Activated naive CD8-positive, alpha-beta T cell (primary cell): ENCODE results near the gene CCSAP.

ENCODE experiments used
- H3K27ac Mint-ChIP-seq: one replicate; pipeline ENCODE4 v1.8.0; 2021; ENCODE audit warnings: mixed read lengths
- H3K27me3 Mint-ChIP-seq: one replicate; pipeline ENCODE4 v1.8.0; 2021; ENCODE audit warnings: mixed read lengths
- H3K36me3 Mint-ChIP-seq: one replicate; pipeline ENCODE4 v1.8.0; 2021; ENCODE audit warnings: mixed read lengths
- H3K4me1 Mint-ChIP-seq: one replicate; pipeline ENCODE4 v1.8.0; 2021; ENCODE audit warnings: low read depth, mixed read lengths
- H3K4me3 Mint-ChIP-seq: one replicate; pipeline ENCODE4 v1.8.0; 2021; ENCODE audit warnings: mild to moderate bottlenecking, mixed read lengths
- H3K9me3 Mint-ChIP-seq: one replicate; pipeline ENCODE4 v1.8.0; 2021; ENCODE audit warnings: low read depth, mixed read lengths

CCSAP gene

DNA sequence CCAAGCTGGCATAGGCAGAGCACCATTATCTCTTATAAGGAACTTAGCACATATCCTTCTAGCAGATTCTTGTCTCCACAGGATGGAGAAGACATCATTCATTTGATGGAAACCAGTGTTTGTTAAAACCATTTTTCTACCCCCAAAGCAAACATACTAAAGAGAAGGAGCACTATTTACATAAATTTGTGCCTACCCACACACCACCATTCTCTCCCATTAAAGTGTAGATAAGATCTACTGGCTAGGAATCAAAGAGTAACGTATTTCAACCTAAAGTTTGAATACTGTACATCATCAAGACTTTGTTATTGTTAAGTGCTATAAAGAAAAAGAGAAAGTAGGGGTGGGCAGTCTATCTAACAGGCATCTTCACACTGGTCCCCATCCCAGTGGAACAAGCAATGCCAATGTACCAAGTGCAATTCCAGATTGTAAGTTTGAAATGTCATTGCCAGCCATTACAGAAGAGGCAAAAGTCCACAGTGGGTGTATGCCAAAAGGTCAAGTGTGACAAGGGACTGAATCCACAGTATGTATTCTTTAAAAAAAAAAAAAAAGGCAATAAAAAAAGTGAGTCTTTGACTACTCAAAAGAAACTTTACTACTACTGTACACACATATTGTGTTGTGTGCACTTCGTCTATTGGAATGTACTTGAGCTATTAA is 18.8 kb downstream of the CCSAP start:
- no peaks in the 10 kb centered on the region for H3K27me3 Mint-ChIP-seq
- peaks cover 14% of the 10 kb centered on the region for H3K36me3 Mint-ChIP-seq
- H3K4me3 Mint-ChIP-seq = no peak overlapping the region
- no peaks in the 10 kb centered on the region for H3K9me3 Mint-ChIP-seq
- H3K4me1 Mint-ChIP-seq = peaks cover 12% of the 10 kb centered on the region
- H3K27ac Mint-ChIP-seq = no peak overlapping the region

DNA sequence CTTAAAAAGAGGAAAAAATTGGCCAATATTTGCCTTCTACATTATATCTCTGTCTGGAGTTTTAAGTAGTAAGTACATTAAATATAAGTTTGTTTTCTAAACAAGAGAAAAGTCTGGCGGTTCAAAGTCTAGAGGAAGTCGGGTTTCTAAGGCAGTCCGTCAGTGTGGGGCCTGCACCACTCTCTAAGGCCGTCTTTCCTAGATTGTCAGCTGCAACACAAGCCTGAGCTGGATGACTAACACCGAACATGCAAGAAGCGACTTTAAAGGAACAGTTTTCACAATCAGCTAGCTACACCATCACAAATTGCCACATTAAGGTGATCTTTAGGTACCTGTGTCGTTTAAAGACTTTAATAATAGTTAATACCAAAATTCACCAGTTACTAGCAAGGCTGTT is 19.6 kb downstream of the CCSAP start:
- Mint-ChIP-seq H3K36me3 (peaks cover 16% of the 10 kb centered on the region), H3K4me1 (peaks cover 12% of the 10 kb centered on the region), H3K4me3 (no peak overlapping the region)

DNA sequence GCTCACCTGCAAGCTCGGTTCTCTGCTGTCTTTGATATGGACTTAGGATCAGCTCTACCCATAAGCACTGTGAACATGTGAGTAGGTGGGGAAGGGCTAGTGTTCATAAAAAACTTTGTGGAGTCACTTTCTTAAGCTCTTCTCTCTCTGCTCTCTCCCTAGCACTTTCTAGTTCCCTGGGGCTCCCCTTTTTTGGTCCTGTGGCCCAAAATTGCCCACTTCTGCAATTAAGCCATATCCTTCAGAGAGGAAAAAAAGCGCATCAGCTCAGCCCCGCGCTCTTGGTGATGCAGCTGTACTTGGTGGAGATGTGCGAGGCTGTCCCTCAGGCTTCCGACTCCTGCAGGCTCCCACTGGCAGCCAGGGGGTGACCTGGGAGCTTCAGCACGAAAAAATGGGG is 23.4 kb downstream of the CCSAP start:
- Mint-ChIP-seq H3K27ac (no peak overlapping the region), H3K27me3 (no peaks in the 10 kb centered on the region), H3K36me3 (peaks cover 10% of the 10 kb centered on the region), H3K4me3 (no peak overlapping the region), H3K9me3 (no peaks in the 10 kb centered on the region), H3K4me1 (no peaks in the 10 kb centered on the region)

More for the DNA sequence above, 19.6 kb downstream of the CCSAP start:
- Mint-ChIP-seq H3K27ac (no peak overlapping the region), H3K9me3 (no peaks in the 10 kb centered on the region), H3K27me3 (no peaks in the 10 kb centered on the region)

DNA sequence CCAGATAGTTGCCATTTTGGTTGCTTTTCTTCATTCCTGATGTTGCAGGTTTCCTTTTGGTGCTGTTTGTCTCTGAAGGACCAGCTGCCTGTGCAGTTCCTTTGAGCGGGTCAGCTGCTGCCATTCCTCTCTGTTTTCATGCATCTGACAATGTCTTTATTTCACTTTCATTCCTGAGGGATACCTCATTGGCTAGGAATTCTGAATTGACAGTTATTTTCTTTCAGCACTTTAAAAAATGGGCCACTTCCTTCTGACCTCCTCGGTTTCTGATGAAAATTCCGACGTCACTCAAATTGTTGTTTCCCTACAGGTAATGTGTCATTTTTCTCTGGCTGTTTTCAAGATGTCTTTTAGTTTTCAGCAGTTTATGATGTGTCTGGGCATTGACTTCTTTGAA is 24.8 kb downstream of the CCSAP start:
- H3K4me3 Mint-ChIP-seq = no peak overlapping the region
- no peaks in the 10 kb centered on the region for H3K4me1 Mint-ChIP-seq
- peaks cover 7% of the 10 kb centered on the region for H3K36me3 Mint-ChIP-seq
- H3K9me3 Mint-ChIP-seq = no peaks in the 10 kb centered on the region
- H3K27ac Mint-ChIP-seq = no peak overlapping the region
- H3K27me3 Mint-ChIP-seq = no peaks in the 10 kb centered on the region

DNA sequence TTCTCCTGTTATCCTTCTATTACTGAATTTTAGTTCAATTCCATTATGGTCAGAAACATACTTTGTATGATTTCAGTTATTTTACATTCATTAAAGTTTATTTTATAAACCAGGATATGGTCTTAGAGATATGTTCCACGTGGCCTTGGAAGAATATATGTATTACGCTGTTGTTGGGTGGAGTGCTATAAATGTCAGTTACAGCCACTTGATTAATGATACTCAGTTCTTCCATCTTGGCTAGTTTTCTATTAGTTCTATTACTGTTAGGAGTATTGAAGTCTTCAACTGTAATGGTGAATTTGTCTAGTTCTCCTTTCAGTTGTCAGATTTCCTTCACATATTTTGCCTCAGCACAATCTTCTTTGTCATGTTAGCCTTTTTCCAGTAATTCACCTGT is 26.7 kb downstream of the CCSAP start:
- no peaks in the 10 kb centered on the region for H3K9me3 Mint-ChIP-seq
- H3K4me1 Mint-ChIP-seq = no peaks in the 10 kb centered on the region
- no peaks in the 10 kb centered on the region for H3K27me3 Mint-ChIP-seq
- H3K36me3 Mint-ChIP-seq = peaks cover 11% of the 10 kb centered on the region
- H3K27ac Mint-ChIP-seq = no peak overlapping the region
- H3K4me3 Mint-ChIP-seq = no peak overlapping the region

DNA sequence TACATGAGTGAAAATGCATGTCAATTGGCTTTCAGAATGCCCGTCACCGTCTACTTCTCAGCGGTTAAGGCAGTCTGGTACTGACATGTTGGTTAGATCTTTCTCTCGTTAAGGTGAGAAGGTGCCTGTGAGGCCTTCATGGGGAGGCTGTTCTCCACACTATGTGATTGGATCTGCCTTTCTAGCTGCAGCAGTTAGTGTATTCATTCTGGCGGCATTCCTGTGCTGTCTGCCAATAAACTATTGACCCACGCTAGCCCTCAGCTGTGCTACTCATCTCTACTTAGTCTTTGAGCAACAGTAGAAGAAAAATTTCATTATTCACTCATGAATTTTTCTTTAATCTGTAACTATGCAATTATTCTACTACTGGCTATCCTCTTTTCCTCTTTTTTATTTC is 32.0 kb downstream of the CCSAP start:
- peaks cover 2% of the 10 kb centered on the region for H3K4me1 Mint-ChIP-seq
- H3K36me3 Mint-ChIP-seq = peaks cover 14% of the 10 kb centered on the region
- H3K4me3 Mint-ChIP-seq = no peak overlapping the region
- no peaks in the 10 kb centered on the region for H3K9me3 Mint-ChIP-seq
- no peak overlapping the region for H3K27ac Mint-ChIP-seq
- no peaks in the 10 kb centered on the region for H3K27me3 Mint-ChIP-seq

DNA sequence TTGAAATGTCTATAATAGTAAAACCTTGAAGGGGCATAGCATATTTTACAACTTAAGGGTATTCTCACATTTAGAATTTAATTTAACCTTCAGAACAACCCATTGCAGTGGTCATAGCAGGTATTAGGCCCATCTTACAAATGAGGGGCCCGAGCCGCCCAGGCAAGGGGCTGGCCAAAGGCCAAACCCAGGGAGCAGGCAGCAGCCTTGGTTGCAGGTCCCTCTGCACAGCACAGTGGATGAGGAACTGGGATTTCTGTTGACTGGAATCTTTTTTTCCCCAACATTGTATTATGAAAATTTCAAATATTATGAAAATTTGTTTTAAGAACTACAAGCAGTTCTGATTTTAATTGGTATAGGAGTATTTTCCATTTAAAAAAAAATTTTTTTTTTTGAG is 33.2 kb downstream of the CCSAP start:
- Mint-ChIP-seq H3K4me3 (no peak overlapping the region), H3K27me3 (no peaks in the 10 kb centered on the region), H3K36me3 (peaks cover 13% of the 10 kb centered on the region), H3K4me1 (peaks cover 2% of the 10 kb centered on the region), H3K27ac (no peak overlapping the region), H3K9me3 (no peaks in the 10 kb centered on the region)

DNA sequence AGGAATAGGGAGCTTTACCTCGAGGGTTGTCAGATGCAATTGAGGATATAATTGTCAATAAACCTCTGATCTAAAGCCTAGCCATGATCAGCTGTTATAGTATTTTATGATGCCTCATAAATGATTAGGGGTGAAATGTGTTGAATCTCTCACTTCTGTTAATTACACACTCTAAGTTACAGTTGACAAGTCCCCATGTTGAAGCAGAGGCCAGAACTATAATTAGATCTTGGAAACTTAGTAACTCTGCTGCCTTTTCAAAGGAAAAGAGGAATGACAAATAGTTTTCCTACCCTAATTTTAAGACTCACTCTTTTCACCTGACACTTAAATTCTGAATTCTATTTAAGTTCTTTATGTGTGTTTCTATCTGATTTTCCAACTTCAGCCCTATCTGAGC is 33.8 kb downstream of the CCSAP start:
- no peaks in the 10 kb centered on the region for H3K27me3 Mint-ChIP-seq
- peaks cover 2% of the 10 kb centered on the region for H3K4me1 Mint-ChIP-seq
- peaks cover 15% of the 10 kb centered on the region for H3K36me3 Mint-ChIP-seq
- H3K9me3 Mint-ChIP-seq = no peaks in the 10 kb centered on the region
- no peak overlapping the region for H3K27ac Mint-ChIP-seq
- H3K4me3 Mint-ChIP-seq = no peak overlapping the region

DNA sequence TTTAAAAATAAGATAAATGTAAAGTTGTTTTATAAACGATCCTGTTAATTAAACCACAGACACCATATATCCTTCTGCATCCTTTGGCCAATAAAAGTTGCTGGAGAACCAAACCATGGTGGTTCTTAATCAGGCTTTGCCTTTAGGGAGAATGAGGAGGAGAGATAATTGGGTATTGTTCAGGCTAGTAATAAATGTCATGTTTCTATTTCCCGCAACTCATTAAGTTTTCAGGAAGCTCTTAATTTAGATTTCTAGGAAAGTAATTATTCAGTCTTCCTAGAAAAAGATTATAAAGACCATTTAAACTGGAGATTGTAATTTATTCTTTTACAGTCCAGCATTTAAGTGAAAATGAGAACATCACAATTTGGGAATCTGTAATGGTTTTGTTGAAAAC is 37.5 kb downstream of the CCSAP start:
- Mint-ChIP-seq H3K4me1 (peaks cover 4% of the 10 kb centered on the region), H3K36me3 (peaks cover 10% of the 10 kb centered on the region), H3K9me3 (no peaks in the 10 kb centered on the region)

DNA sequence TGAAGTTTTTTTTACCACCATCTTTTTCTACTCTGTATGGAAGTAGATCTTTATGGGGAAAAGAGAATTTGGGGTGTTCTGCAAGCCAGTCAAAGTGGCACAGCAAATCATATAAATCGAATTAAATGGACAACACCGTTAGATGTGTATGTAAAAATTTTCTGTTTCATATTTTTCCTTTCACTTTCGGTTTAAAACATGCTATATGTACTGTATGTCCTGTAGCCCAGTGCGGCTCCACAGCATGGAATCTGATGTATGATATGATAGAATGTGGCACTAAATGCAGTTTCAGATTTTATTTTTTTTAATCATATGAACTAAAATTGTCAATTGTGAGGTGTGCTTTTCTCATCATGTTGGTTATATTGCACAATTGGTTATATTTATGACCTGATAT is 39.0 kb downstream of the CCSAP start:
- H3K4me1 Mint-ChIP-seq = peaks cover 4% of the 10 kb centered on the region
- no peaks in the 10 kb centered on the region for H3K9me3 Mint-ChIP-seq
- no peak overlapping the region for H3K27ac Mint-ChIP-seq
- no peaks in the 10 kb centered on the region for H3K27me3 Mint-ChIP-seq
- H3K4me3 Mint-ChIP-seq = no peak overlapping the region
- H3K36me3 Mint-ChIP-seq = peaks cover 10% of the 10 kb centered on the region

More for the DNA sequence above, 37.5 kb downstream of the CCSAP start:
- H3K27me3 Mint-ChIP-seq = no peaks in the 10 kb centered on the region
- no peak overlapping the region for H3K4me3 Mint-ChIP-seq
- H3K27ac Mint-ChIP-seq = no peak overlapping the region

DNA sequence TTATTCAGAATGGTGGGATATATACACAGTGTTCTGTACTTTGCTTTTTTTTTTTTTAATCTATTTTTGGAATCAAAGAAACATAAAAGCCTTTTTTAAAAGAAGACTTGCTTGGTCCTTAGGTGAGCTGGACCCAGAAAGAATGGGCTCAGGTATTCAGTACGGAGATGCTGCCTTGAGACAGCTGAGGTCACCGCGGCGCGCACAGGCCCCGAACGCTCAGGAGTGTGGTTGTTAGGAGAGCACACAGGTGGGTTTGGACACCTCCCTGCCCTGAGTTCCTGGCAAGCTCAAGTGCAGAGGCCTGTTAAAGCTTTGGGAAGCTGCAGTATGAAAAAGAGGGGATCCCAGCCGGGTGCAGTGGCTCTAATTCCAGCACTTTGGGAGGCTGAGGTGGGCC is 40.1 kb downstream of the CCSAP start:
- Mint-ChIP-seq H3K9me3 (no peaks in the 10 kb centered on the region), H3K4me1 (peaks cover 4% of the 10 kb centered on the region), H3K27me3 (no peaks in the 10 kb centered on the region), H3K4me3 (no peak overlapping the region), H3K27ac (no peak overlapping the region), H3K36me3 (peaks cover 9% of the 10 kb centered on the region)

DNA sequence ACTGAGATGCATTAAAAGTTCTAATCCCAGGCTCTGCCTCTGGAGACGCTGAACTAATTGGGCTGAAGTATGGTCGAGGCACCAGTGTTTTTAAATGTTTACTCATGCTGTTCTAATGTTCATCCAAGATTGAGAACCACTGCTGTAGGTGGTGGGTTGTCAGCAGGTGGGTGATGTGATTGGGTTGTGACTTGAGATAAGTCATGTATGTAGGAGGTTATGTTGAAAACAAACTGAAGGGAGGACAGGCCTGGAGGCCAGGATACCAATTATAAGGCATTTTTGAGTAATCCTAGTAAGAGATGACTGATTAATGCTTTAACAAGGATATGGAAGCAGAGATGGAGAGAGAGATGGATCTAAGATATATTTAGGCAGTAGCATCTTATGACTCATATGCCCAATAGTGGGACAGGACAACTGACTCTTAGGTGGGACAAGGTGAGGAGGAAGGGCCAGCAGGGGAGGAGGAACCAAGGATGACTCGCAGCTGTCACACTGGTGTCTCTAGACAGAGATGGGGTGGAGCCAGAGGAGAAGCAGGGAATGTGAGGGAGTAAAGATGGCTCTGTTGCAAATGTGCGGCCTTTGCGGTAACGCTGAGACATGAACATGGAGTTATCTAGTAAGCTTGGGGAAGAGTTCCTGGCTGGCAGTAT is 42.6 kb downstream of the CCSAP start:
- H3K27me3 Mint-ChIP-seq = no peaks in the 10 kb centered on the region
- no peak overlapping the region for H3K4me3 Mint-ChIP-seq
- no peak overlapping the region for H3K27ac Mint-ChIP-seq
- H3K4me1 Mint-ChIP-seq = peaks cover 2% of the 10 kb centered on the region
- no peaks in the 10 kb centered on the region for H3K9me3 Mint-ChIP-seq
- peaks cover 8% of the 10 kb centered on the region for H3K36me3 Mint-ChIP-seq

DNA sequence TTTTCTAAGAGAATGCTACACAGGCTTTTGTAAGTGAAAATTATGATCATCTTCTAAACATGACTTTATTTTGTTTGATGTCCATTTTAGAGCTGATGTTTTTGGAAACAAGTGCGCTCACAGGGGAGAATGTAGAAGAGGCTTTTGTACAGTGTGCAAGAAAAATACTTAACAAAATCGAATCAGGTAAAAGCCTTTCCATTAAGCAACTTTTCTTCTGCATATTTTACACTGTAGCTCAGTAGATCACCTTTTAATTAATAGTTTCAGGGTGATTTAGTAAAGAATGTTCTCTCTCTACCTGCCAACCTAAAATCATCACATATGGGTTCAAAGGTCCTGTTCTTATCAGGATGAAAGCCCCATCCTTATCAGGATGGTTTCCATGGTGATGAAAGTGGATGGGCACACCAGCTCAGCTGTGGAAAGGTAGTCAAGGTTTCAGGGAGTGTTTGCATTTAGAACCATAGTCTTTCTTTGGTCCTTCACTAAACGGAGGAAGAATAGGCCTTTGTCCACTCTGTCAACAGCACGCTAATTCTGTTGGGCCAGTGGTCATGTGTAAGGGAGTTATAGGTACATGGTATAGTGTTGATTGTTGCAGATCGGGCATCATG is 43.9 kb downstream of the CCSAP start:
- H3K27ac Mint-ChIP-seq = no peak overlapping the region
- no peak overlapping the region for H3K4me3 Mint-ChIP-seq

DNA sequence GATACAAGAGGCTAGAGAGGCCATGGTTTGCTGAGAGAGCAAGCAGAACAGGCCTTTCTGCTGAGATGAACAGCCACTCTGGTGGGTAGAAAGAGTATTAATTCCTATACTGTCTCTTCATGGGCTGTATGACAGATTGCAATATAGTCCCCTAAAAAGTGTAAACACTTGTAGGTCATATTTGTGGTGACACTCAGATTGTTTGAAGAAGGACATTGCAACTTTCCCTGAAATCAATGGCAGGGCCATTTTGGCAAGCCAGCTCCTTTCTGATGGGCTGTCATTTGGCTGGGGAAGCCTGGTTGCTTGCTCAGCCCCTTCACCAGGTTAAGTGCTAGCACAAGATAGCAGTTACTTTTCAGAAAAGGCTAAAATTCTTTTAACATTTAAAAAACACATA is 44.4 kb downstream of the CCSAP start:
- Mint-ChIP-seq H3K27me3 (no peaks in the 10 kb centered on the region), H3K4me1 (peaks cover under 1% of the 10 kb centered on the region), H3K27ac (no peak overlapping the region), H3K4me3 (no peak overlapping the region), H3K36me3 (peaks cover 7% of the 10 kb centered on the region), H3K9me3 (no peaks in the 10 kb centered on the region)

More for the DNA sequence above, 43.9 kb downstream of the CCSAP start:
- H3K9me3 Mint-ChIP-seq = no peaks in the 10 kb centered on the region
- peaks cover 2% of the 10 kb centered on the region for H3K4me1 Mint-ChIP-seq
- H3K36me3 Mint-ChIP-seq = peaks cover 9% of the 10 kb centered on the region
- no peaks in the 10 kb centered on the region for H3K27me3 Mint-ChIP-seq

DNA sequence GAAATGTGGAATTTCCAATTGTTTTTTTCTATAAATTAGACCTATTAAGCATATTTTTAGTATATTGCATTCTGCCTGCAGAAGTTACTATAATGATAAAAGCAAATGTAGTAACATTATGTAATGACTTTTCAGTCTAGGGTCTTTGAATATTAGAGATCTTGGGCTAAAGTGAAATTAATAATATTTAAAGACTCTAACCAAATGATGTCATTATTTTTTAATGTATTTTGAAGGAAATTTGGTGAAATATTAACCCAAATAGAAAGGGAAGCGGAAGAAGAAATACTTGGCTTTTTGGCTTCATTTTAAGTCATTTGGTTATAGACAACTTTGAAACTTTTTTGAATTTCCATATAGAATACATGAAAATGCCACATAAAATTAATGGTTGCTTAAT is 45.1 kb downstream of the CCSAP start:
- Mint-ChIP-seq H3K27ac (no peak overlapping the region), H3K27me3 (no peaks in the 10 kb centered on the region), H3K4me3 (no peak overlapping the region), H3K4me1 (no peaks in the 10 kb centered on the region), H3K36me3 (peaks cover 6% of the 10 kb centered on the region), H3K9me3 (no peaks in the 10 kb centered on the region)
